ENCODE measurements around the gene KCNS1. TPM values are rescaled to one million over a fixed set of nuclear protein-coding genes. Genes with fewer than 3 reads are reported as not detected.

The KCNS1 gene
- total and polyA plus RNA-seq, 5 donors, result 0.27 to 1.2 (median 0.46) TPM

GRCh38 chr20:45118028-45118427 is 17.1 kb upstream of the KCNS1 start:
- H3K4me3 ChIP-seq (ENCODE audit: low read length), result no peak overlapping the region
- WGBS, result 79% methylated on average over 2 of the region's 2 CpGs
- DNase-seq (no peak), ATAC-seq (no peak)
- no peak overlapping the region for H3K27ac ChIP-seq (ENCODE audit: low read length)
- no peaks in the 10 kb centered on the region for H3K27me3 ChIP-seq (ENCODE audit: control insufficient read depth, insufficient read depth)
- no peaks in the 10 kb centered on the region for H3K4me1 ChIP-seq (ENCODE audit: control insufficient read depth, insufficient read depth, low read length)
- no peaks in the 10 kb centered on the region for H3K9me3 ChIP-seq (ENCODE audit: control insufficient read depth, low read length)
- intact Hi-C loops (cut with DNase I), result no loop called here

GRCh38 chr20:45117581-45117980 is 16.7 kb upstream of the KCNS1 start:
- intact Hi-C loops (cut with DNase I), result no loop called here
- H3K9me3 ChIP-seq (ENCODE audit: control insufficient read depth, low read length), result no peaks in the 10 kb centered on the region
- WGBS, result 63% methylated on average over 4 of the region's 4 CpGs
- no peaks in the 10 kb centered on the region for H3K4me1 ChIP-seq (ENCODE audit: control insufficient read depth, insufficient read depth, low read length)
- no peak for ATAC-seq
- no peak overlapping the region for H3K27ac ChIP-seq (ENCODE audit: low read length)
- no peaks in the 10 kb centered on the region for H3K27me3 ChIP-seq (ENCODE audit: control insufficient read depth, insufficient read depth)
- DNase-seq, result no peak
- no peak overlapping the region for H3K4me3 ChIP-seq (ENCODE audit: low read length)

- ATAC-seq (no peak), DNase-seq (no peak)
- Histone ChIP-seq H3K4me1 (ENCODE audit: control insufficient read depth, insufficient read depth, low read length) (no peaks in the 10 kb centered on the region), H3K4me3 (ENCODE audit: low read length) (no peak overlapping the region), H3K27me3 (ENCODE audit: control insufficient read depth, insufficient read depth) (no peaks in the 10 kb centered on the region), H3K9me3 (ENCODE audit: control insufficient read depth, low read length) (no peaks in the 10 kb centered on the region), H3K27ac (ENCODE audit: low read length) (no peak overlapping the region)
- intact Hi-C loops (cut with DNase I), result no loop called here
- WGBS, result 75% methylated on average over 4 of the region's 4 CpGs
Measured at GRCh38 chr20:45115829-45116228, 14.9 kb upstream of the KCNS1 start.

- DNase-seq, result no peak
- Histone ChIP-seq H3K27me3 (ENCODE audit: control insufficient read depth, insufficient read depth) (no peaks in the 10 kb centered on the region), H3K9me3 (ENCODE audit: control insufficient read depth, low read length) (no peaks in the 10 kb centered on the region), H3K4me1 (ENCODE audit: control insufficient read depth, insufficient read depth, low read length) (no peaks in the 10 kb centered on the region), H3K27ac (ENCODE audit: low read length) (no peak overlapping the region), H3K4me3 (ENCODE audit: low read length) (no peak overlapping the region)
- intact Hi-C loops (cut with DNase I), result no loop called here
- no peak for ATAC-seq
- WGBS, result 63% methylated on average over 3 of the region's 3 CpGs
Measured at GRCh38 chr20:45115386-45115774, 14.5 kb upstream of the KCNS1 start.

GRCh38 chr20:45114465-45115385 is 13.8 kb upstream of the KCNS1 start, which contains the start of gene WFDC5:
WFDC5 (minus strand) TSS chr20:45115174; CDS start chr20:45115083, 91 bp downstream.
- ATAC-seq (no peak), DNase-seq (no peak)
- intact Hi-C loops (cut with DNase I), result no loop called here
- H3K27me3 ChIP-seq (ENCODE audit: control insufficient read depth, insufficient read depth), result no peaks in the 10 kb centered on the region
- H3K4me3 ChIP-seq (ENCODE audit: low read length), result no peak within 1 kb of the TSS
- 48% methylated on average over 16 of the region's 16 CpGs for WGBS
- H3K4me1 ChIP-seq (ENCODE audit: control insufficient read depth, insufficient read depth, low read length), result no peaks in the 10 kb centered on the region
- no peak within 1 kb of the TSS for H3K27ac ChIP-seq (ENCODE audit: low read length)
- no peaks in the 10 kb centered on the region for H3K9me3 ChIP-seq (ENCODE audit: control insufficient read depth, low read length)

- WGBS, result 90% methylated on average over 3 of the region's 3 CpGs
- ATAC-seq (no peak), DNase-seq (no peak)
- Histone ChIP-seq H3K4me1 (ENCODE audit: control insufficient read depth, insufficient read depth, low read length) (no peaks in the 10 kb centered on the region), H3K27ac (ENCODE audit: low read length) (no peak overlapping the region), H3K9me3 (ENCODE audit: control insufficient read depth, low read length) (no peaks in the 10 kb centered on the region), H3K4me3 (ENCODE audit: low read length) (no peak overlapping the region), H3K27me3 (ENCODE audit: control insufficient read depth, insufficient read depth) (no peaks in the 10 kb centered on the region)
- intact Hi-C loops (cut with DNase I), result no loop called here
Measured at GRCh38 chr20:45113865-45114264, 12.9 kb upstream of the KCNS1 start.

- Histone ChIP-seq H3K4me3 (ENCODE audit: low read length) (no peak overlapping the region), H3K4me1 (ENCODE audit: control insufficient read depth, insufficient read depth, low read length) (no peaks in the 10 kb centered on the region), H3K9me3 (ENCODE audit: control insufficient read depth, low read length) (no peaks in the 10 kb centered on the region), H3K27ac (ENCODE audit: low read length) (no peak overlapping the region), H3K27me3 (ENCODE audit: control insufficient read depth, insufficient read depth) (no peaks in the 10 kb centered on the region)
- intact Hi-C loops (cut with DNase I), result no loop called here
- ATAC-seq, result no peak
- DNase-seq, result no peak
Measured at GRCh38 chr20:45112754-45113153, 11.8 kb upstream of the KCNS1 start.

GRCh38 chr20:45111799-45112471 is 11.0 kb upstream of the KCNS1 start:
- no peak overlapping the region for H3K27ac ChIP-seq (ENCODE audit: low read length)
- intact Hi-C loops (cut with DNase I), result no loop called here
- no peak for DNase-seq
- no peaks in the 10 kb centered on the region for H3K4me1 ChIP-seq (ENCODE audit: control insufficient read depth, insufficient read depth, low read length)
- 47% methylated on average over 17 of the region's 17 CpGs for WGBS
- no peaks in the 10 kb centered on the region for H3K9me3 ChIP-seq (ENCODE audit: control insufficient read depth, low read length)
- no peak overlapping the region for H3K4me3 ChIP-seq (ENCODE audit: low read length)
- no peaks in the 10 kb centered on the region for H3K27me3 ChIP-seq (ENCODE audit: control insufficient read depth, insufficient read depth)
- ATAC-seq, result peak in 1 of 2 donors; percentile 11

GRCh38 chr20:45111285-45111684 is 10.4 kb upstream of the KCNS1 start:
- Histone ChIP-seq H3K9me3 (ENCODE audit: control insufficient read depth, low read length) (no peaks in the 10 kb centered on the region), H3K27me3 (ENCODE audit: control insufficient read depth, insufficient read depth) (no peaks in the 10 kb centered on the region), H3K27ac (ENCODE audit: low read length) (no peak overlapping the region), H3K4me1 (ENCODE audit: control insufficient read depth, insufficient read depth, low read length) (no peaks in the 10 kb centered on the region), H3K4me3 (ENCODE audit: low read length) (no peak overlapping the region)
- ATAC-seq (no peak), DNase-seq (no peak)
- WGBS, result 73% methylated on average over 11 of the region's 11 CpGs
- intact Hi-C loops (cut with DNase I), result no loop called here

- H3K27me3 ChIP-seq (ENCODE audit: control insufficient read depth, insufficient read depth), result no peaks in the 10 kb centered on the region
- no peak for ATAC-seq
- no peak overlapping the region for H3K27ac ChIP-seq (ENCODE audit: low read length)
- WGBS, result 88% methylated on average over 11 of the region's 11 CpGs
- H3K4me1 ChIP-seq (ENCODE audit: control insufficient read depth, insufficient read depth, low read length), result no peaks in the 10 kb centered on the region
- DNase-seq, result no peak
- no peaks in the 10 kb centered on the region for H3K9me3 ChIP-seq (ENCODE audit: control insufficient read depth, low read length)
- H3K4me3 ChIP-seq (ENCODE audit: low read length), result no peak overlapping the region
- intact Hi-C loops (cut with DNase I), result no loop called here
Measured at GRCh38 chr20:45110301-45110700, 9.4 kb upstream of the KCNS1 start.

- ATAC-seq (no peak), DNase-seq (no peak)
- intact Hi-C loops (cut with DNase I), result no loop called here
- Histone ChIP-seq H3K27me3 (ENCODE audit: control insufficient read depth, insufficient read depth) (no peaks in the 10 kb centered on the region), H3K27ac (ENCODE audit: low read length) (no peak overlapping the region), H3K9me3 (ENCODE audit: control insufficient read depth, low read length) (no peaks in the 10 kb centered on the region), H3K4me3 (ENCODE audit: low read length) (no peak overlapping the region), H3K4me1 (ENCODE audit: control insufficient read depth, insufficient read depth, low read length) (no peaks in the 10 kb centered on the region)
- 59% methylated on average over 8 of the region's 8 CpGs for WGBS
Measured at GRCh38 chr20:45109634-45110033, 8.7 kb upstream of the KCNS1 start.
